Thyroid gland (tissue), 4 donors: ENCODE data around the gene CDHR2.

Experiments
- POLR2A ChIP-seq, 2 donors: fragments of 450-650 bp; IDR thresholded peaks; one replicate each; pipeline ENCODE4 v1.6.1; 2017; ENCODE audit warnings: antibody characterized with exemption in 2 of 2, mild to moderate bottlenecking in 2 of 2, moderate library complexity in 1 of 2
- TF ChIP-seq, protein P1 (sequence below), 6 experiments: fragments of 200-600 bp in 3 of 6; fragments of 450-650 bp in 3 of 6; sonication (generic) in 3 of 6; IDR thresholded peaks; one replicate each; pipeline ENCODE4 v1.5.1; 2016 to 2019; ENCODE audit warnings: antibody characterized with exemption in 6 of 6, mild to moderate bottlenecking in 2 of 6, inconsistent platforms in 1 of 6, moderate library complexity in 1 of 6

DNA sequence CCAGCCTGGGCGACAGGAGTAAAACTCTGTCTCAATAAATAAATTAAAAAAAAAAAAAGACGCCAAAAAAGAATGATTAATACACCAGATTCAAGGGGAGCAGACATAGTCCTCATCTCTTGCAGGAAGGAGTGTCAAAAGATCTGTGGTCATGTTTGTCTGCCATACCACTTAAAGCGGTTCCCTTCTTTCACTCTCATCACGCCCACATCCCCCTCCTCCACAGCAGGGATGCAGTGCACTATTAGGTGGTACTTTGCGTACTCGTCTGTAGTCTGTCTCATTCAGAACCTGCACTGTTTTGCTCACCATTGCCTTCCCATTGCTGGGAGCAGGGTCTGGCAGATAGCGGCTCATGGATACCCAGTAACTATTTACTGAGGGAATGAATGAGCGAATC, 11.2 kb downstream of the CDHR2 start:
- no peak for TF ChIP-seq POLR2A (IDR thresholded peaks at IDR 0.05)
- TF ChIP-seq, protein P1, sequence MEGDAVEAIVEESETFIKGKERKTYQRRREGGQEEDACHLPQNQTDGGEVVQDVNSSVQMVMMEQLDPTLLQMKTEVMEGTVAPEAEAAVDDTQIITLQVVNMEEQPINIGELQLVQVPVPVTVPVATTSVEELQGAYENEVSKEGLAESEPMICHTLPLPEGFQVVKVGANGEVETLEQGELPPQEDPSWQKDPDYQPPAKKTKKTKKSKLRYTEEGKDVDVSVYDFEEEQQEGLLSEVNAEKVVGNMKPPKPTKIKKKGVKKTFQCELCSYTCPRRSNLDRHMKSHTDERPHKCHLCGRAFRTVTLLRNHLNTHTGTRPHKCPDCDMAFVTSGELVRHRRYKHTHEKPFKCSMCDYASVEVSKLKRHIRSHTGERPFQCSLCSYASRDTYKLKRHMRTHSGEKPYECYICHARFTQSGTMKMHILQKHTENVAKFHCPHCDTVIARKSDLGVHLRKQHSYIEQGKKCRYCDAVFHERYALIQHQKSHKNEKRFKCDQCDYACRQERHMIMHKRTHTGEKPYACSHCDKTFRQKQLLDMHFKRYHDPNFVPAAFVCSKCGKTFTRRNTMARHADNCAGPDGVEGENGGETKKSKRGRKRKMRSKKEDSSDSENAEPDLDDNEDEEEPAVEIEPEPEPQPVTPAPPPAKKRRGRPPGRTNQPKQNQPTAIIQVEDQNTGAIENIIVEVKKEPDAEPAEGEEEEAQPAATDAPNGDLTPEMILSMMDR (IDR thresholded peaks at IDR 0.05) = no peak
